Measurements from ENCODE around the gene MAP9. TPM values are rescaled to one million over a fixed set of nuclear protein-coding genes. Genes with fewer than 3 reads are reported as not detected.
"Not testable (repeated sequence)": the region's sequence is repeated elsewhere in the genome, so short reads cannot be mapped to it uniquely, and the experiment has no call there.

The MAP9 gene
- 0.15 TPM for total RNA-seq (2013)
- polyA plus RNA-seq (under 1 TPM in 1 of 3 donors, not detected in 2; 0.01 TPM), polyA minus RNA-seq (not detected in 2 replicates), total RNA-seq (0 to 4.8 (median 0.27) reads per million in 11 experiments)

DNA sequence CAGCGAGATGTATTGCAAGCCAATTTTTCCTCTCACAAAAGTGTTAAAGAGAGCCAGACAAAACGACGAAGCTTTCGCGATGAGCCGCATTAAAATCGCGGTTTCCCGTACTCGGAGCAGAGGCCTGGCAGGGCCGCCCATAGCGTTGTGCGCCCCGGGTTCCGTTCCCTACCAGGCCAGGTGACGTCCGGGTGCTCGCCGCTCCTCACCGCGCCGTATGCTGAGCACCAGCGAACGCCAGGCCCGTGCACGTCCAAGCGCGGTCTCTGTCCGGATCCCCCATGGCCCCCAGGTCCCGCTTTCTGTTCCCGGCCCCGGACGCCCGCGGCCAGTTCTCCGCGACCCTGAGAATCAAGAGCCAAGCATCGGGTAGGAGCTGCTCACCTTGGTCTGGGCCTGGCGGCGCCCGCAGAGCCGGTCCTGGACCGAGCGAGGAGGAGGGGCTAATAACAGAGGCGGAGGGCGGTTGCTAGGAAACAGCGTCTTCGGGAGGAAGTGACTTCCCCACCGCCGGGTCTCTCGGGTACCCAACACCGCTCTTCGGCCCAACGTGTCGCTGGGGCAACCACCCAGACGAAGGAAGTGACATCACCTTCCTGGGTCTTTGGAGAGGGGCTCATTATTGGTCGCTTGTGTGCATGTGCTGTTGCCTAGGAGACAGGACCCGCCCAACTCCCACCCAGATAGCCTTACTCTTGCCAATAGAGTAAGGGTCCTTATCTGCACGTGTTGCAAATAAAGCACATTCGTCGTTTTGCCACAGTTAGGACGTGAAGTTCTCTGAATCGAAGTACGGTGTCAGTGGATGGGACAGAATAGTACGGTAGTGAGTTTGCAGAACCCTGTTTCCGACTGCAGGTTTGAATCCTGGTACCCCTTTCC, at the start of gene MAP9:
Gene MAP9, minus strand, starts transcription at position 579 of the 882 bp plus-strand sequence. CDS start 1,115 bp downstream, outside the sequence.
- TF ChIP-seq, protein P1, sequence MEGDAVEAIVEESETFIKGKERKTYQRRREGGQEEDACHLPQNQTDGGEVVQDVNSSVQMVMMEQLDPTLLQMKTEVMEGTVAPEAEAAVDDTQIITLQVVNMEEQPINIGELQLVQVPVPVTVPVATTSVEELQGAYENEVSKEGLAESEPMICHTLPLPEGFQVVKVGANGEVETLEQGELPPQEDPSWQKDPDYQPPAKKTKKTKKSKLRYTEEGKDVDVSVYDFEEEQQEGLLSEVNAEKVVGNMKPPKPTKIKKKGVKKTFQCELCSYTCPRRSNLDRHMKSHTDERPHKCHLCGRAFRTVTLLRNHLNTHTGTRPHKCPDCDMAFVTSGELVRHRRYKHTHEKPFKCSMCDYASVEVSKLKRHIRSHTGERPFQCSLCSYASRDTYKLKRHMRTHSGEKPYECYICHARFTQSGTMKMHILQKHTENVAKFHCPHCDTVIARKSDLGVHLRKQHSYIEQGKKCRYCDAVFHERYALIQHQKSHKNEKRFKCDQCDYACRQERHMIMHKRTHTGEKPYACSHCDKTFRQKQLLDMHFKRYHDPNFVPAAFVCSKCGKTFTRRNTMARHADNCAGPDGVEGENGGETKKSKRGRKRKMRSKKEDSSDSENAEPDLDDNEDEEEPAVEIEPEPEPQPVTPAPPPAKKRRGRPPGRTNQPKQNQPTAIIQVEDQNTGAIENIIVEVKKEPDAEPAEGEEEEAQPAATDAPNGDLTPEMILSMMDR (IDR thresholded peaks at IDR 0.05): no peak
- Mint-ChIP-seq H3K9me3 (peaks cover 0 to 10% (median 0%) of the 10 kb centered on the region in 7 donors), H3K27ac (no peak within 1 kb of the TSS), H3K4me3 (peak within 1 kb of the TSS; percentile 73 to 90), H3K4me1 (peaks cover 13% of the 10 kb centered on the region), H3K27me3 (ENCODE audit: low read depth in 3 of 3) (peaks cover 34 to 35% (median 35%) of the 10 kb centered on the region in 3 donors), H3K36me3 (peaks cover 0 to 2% of the 10 kb centered on the region in 2 donors)
- H3K27me3 ChIP-seq (ENCODE audit: control insufficient read depth in 2 of 2, insufficient read depth in 2 of 2, low read length in 2 of 2): peaks cover 18 to 27% of the 10 kb centered on the region in 2 donors
- no peaks in the 10 kb centered on the region for H3K9me3 ChIP-seq (replicated peaks in 1 of 2; ENCODE audit: control insufficient read depth in 1 of 2, insufficient read depth in 1 of 2, low read length in 2 of 2)
- H3K27ac ChIP-seq (ENCODE audit: low read depth in 1 of 2, low read length in 2 of 2): no peak within 1 kb of the TSS
- no peaks in the 10 kb centered on the region for H4K20me1 ChIP-seq (ENCODE audit: insufficient read depth, low read length)
- peaks cover 11 to 13% of the 10 kb centered on the region in 2 donors for H3K4me1 ChIP-seq (ENCODE audit: control insufficient read depth in 1 of 2, insufficient read depth in 2 of 2, low read length in 2 of 2)
- H3K4me2 ChIP-seq (replicated peaks; ENCODE audit: extremely low read depth, low read length, poor library complexity, severe bottlenecking): peak within 1 kb of the TSS; percentile 79
- H2AFZ ChIP-seq (ENCODE audit: insufficient read depth, low read depth, low read length, poor library complexity, severe bottlenecking): peak within 1 kb of the TSS; percentile 68
- H3K4me3 ChIP-seq (replicated peaks in 1 of 3; ENCODE audit: low read depth in 2 of 3, low read length in 3 of 3): peak within 1 kb of the TSS; percentile 19 to 71 (median 39)
- WGBS (ENCODE audit: insufficient coverage): 2% methylated on average over 55 of the region's 66 CpGs
- H3K9ac ChIP-seq (ENCODE audit: insufficient read depth, low read length, poor library complexity, severe bottlenecking): peak within 1 kb of the TSS; percentile 37
- intact Hi-C loops (cut with micrococcal nuclease): loop anchor here in 1 of 2 donors (10.0 kb wide), 2 partner anchors 408 to 822 kb away; partner anchors contain the start of gene PLRG1
- H3K36me3 ChIP-seq (replicated peaks in 1 of 2; ENCODE audit: control insufficient read depth in 1 of 2, insufficient read depth in 2 of 2, low read length in 2 of 2): no peaks in the 10 kb centered on the region
- DNase-seq: peak; percentile 36 to 76 (median 37)
- H3K79me2 ChIP-seq (ENCODE audit: insufficient read depth, low read length): no peaks in the 10 kb centered on the region

DNA sequence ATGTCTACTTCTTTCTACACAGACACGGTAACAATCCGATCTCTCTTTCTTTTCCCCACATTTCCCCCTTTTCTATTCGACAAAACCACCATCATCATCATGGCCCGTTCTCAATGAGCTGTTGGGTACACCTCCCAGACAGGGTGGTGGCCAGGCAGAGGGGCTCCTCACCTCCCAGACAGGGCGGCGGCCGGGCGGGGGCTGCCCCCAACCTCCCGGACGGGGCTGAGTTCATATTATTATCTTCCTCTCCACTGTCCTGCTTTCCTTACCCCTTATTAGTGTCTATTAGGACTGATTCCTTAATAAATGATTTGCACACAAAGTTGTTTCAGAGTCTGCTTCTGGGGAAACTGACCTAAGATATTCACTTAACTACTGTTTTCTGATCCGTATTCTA, 48.0 kb upstream of the MAP9 start:
- H3K4me3 ChIP-seq (replicated peaks in 1 of 3; ENCODE audit: low read depth in 2 of 3, low read length in 3 of 3); H2AFZ ChIP-seq (ENCODE audit: insufficient read depth, low read depth, low read length, poor library complexity, severe bottlenecking); H3K27me3 Mint-ChIP-seq (ENCODE audit: low read depth in 3 of 3); DNase-seq; H3K27ac Mint-ChIP-seq; H3K36me3 ChIP-seq (replicated peaks in 1 of 2; ENCODE audit: control insufficient read depth in 1 of 2, insufficient read depth in 2 of 2, low read length in 2 of 2); intact Hi-C loops (cut with micrococcal nuclease); H3K27me3 ChIP-seq (ENCODE audit: control insufficient read depth in 2 of 2, insufficient read depth in 2 of 2, low read length in 2 of 2); H3K27ac ChIP-seq (ENCODE audit: low read depth in 1 of 2, low read length in 2 of 2); H3K9ac ChIP-seq (ENCODE audit: insufficient read depth, low read length, poor library complexity, severe bottlenecking); H3K79me2 ChIP-seq (ENCODE audit: insufficient read depth, low read length); H3K4me3 Mint-ChIP-seq; H4K20me1 ChIP-seq (ENCODE audit: insufficient read depth, low read length); H3K4me1 Mint-ChIP-seq; H3K4me2 ChIP-seq (replicated peaks; ENCODE audit: extremely low read depth, low read length, poor library complexity, severe bottlenecking); H3K4me1 ChIP-seq (ENCODE audit: control insufficient read depth in 1 of 2, insufficient read depth in 2 of 2, low read length in 2 of 2); H3K36me3 Mint-ChIP-seq: not testable (repeated sequence)
- peaks cover 6 to 22% (median 12%) of the 10 kb centered on the region in 7 donors for H3K9me3 Mint-ChIP-seq
- H3K9me3 ChIP-seq (replicated peaks in 1 of 2; ENCODE audit: control insufficient read depth in 1 of 2, insufficient read depth in 1 of 2, low read length in 2 of 2): peaks cover 0 to 16% of the 10 kb centered on the region in 2 donors
- no CpG with 5 or more reads among the region's 11 CpGs for WGBS (ENCODE audit: insufficient coverage)

Measured in CD14-positive monocyte (primary cell).